K562 (cell line): ENCODE results near the gene TMEM50B. TPM values are rescaled to one million over a fixed set of nuclear protein-coding genes. Genes with fewer than 3 reads are reported as not detected.
A peak's percentile ranks its signal among the peaks of the same experiment; 100 is the strongest.
"Not testable (repeated sequence)": the region's sequence is repeated elsewhere in the genome, so short reads cannot be mapped to it uniquely, and the experiment has no call there.

Experiments used
- ATAC-seq: fragments of 200-7000 bp; cut with Tn5 transposase; 3 replicates; pipeline ENCODE4 v1.9.1; 2020; ENCODE audit warnings: moderate library complexity
- BruUV-seq: library from RNA; stranded (reverse); fragments of 400-500 nt; replicated peaks from 2 replicates; lab custom pipeline; 2021; lab: Mats Ljungman, UMichigan
- CTCF ChIA-PET: fragments of 300-600 bp; formaldehyde crosslinking; extraction: SDS; loops from one replicate; lab custom pipeline; 2021; ENCODE audit warnings: low intra/inter-chr PET ratio; lab: Yijun Ruan, JAX
- POLR2A ChIA-PET: fragments of 300-600, 350-650 bp; sonication (Branson Sonifier 250); formaldehyde crosslinking; extraction: SDS; loops from one replicate; lab custom pipeline; 2021; ENCODE audit warnings: antibody characterized with exemption, inconsistent platforms; lab: Yijun Ruan, JAX
- DNase-seq, 4 experiments: peaks; one replicate each; pipeline versions ENCODE4 v3.0.0 to v3.0.0-alpha.2; 2011 to 2018; ENCODE audit warnings: low spot score in 3 of 4, mixed read lengths in 3 of 4; ENCODE audit errors: extremely low read depth in 1 of 4
- FAIRE-seq: peaks from 2 replicates; lab custom pipeline; 2011; peaks lifted over from hg19 to GRCh38; lab: Jason Lieb, UNC
- H2AFZ ChIP-seq: 2 replicates; pipeline ENCODE4 v1.6.0; 2011; ENCODE audit warnings: low read depth, low read length, control low read depth, inconsistent platforms
- H3K27ac ChIP-seq: fragments of 200-600 bp; 3 replicates; pipeline ENCODE4 v1.8.0; 2011; ENCODE audit warnings: low read depth, mild to moderate bottlenecking, control low read depth, inconsistent platforms, low read length, moderate library complexity, mixed read lengths; ENCODE audit errors: extremely low read depth
- H3K27me3 ChIP-seq, 2 experiments: fragments of 300-600 bp in 1 of 2; 2 replicates in 1 of 2; 3 replicates in 1 of 2; pipeline versions ENCODE4 v1.6.0 to v1.8.0; 2011; ENCODE audit warnings: inconsistent platforms in 2 of 2, low read length in 2 of 2, mild to moderate bottlenecking in 1 of 2, mixed read lengths in 1 of 2, moderate library complexity in 1 of 2; ENCODE audit not compliant: control insufficient read depth in 2 of 2, insufficient read depth in 2 of 2
- H3K36me3 ChIP-seq: fragments of 300-600 bp; 3 replicates; pipeline ENCODE4 v1.8.0; 2011; ENCODE audit warnings: mild to moderate bottlenecking, low read length, inconsistent platforms; ENCODE audit not compliant: control insufficient read depth, insufficient read depth
- H3K4me1 ChIP-seq, 2 experiments: fragments of 200-600 bp in 1 of 2; replicated peaks in 1 of 2; 2 replicates in 1 of 2; 3 replicates in 1 of 2; pipeline versions ENCODE4 v1.5.1 to v1.8.0; 2011; ENCODE audit warnings: inconsistent platforms in 2 of 2, low read length in 2 of 2, mild to moderate bottlenecking in 1 of 2, mixed read lengths in 1 of 2, moderate library complexity in 1 of 2; ENCODE audit not compliant: control insufficient read depth in 2 of 2, insufficient read depth in 2 of 2
- H3K4me2 ChIP-seq: 2 replicates; pipeline ENCODE4 v1.6.1; 2011; ENCODE audit warnings: low read length, control low read depth, inconsistent platforms, mixed read lengths; ENCODE audit not compliant: insufficient read depth
- H3K4me3 ChIP-seq: fragments of 200-600 bp; sonication (generic), shearing (Covaris generic); 2 replicates; pipeline ENCODE4 v1.5.1; 2016; ENCODE audit warnings: control low read depth, inconsistent platforms
- H3K79me2 ChIP-seq: fragments of 200-600 bp; 3 replicates; pipeline ENCODE4 v1.8.0; 2011; ENCODE audit warnings: low read length, inconsistent platforms; ENCODE audit not compliant: control insufficient read depth, insufficient read depth
- H3K9ac ChIP-seq, 2 experiments: 2 replicates each; pipeline versions ENCODE4 v1.6.0 to v1.6.1; 2011; ENCODE audit warnings: low read depth in 2 of 2, low read length in 2 of 2, control low read depth in 1 of 2, inconsistent platforms in 1 of 2, mild to moderate bottlenecking in 1 of 2, mixed read lengths in 1 of 2; ENCODE audit not compliant: insufficient read depth in 1 of 2
- H3K9me1 ChIP-seq: one replicate; pipeline ENCODE4 v1.6.0; 2011; ENCODE audit warnings: inconsistent platforms, mild to moderate bottlenecking, low read length, moderate library complexity; ENCODE audit not compliant: control insufficient read depth, insufficient read depth
- H3K9me3 ChIP-seq: replicated peaks from 2 replicates; pipeline ENCODE4 v1.5.1; 2011; ENCODE audit warnings: low read depth, low read length, inconsistent platforms; ENCODE audit not compliant: control insufficient read depth, insufficient read depth
- H4K20me1 ChIP-seq: replicated peaks from 2 replicates; pipeline ENCODE4 v1.6.1; 2011; ENCODE audit warnings: low read length, inconsistent platforms, mixed read lengths; ENCODE audit not compliant: control insufficient read depth, insufficient read depth
- AFF1 ChIP-seq, 2 experiments: fragments of 450-650 bp; IDR thresholded peaks; 2 replicates each; pipeline ENCODE4 v1.6.1; 2018; ENCODE audit warnings: mild to moderate bottlenecking in 2 of 2, low read depth in 1 of 2; ENCODE audit not compliant: partially characterized antibody in 2 of 2
- CXXC5 ChIP-seq: fragments of 250-450 bp; sonication (Bioruptor Pico); IDR thresholded peaks from 2 replicates; pipeline ENCODE4 v1.8.0; 2022; ENCODE audit warnings: inconsistent platforms, mild to moderate bottlenecking, moderate library complexity
- DMBX1 ChIP-seq: fragments of 250-450 bp; sonication (Bioruptor Pico); IDR thresholded peaks from 2 replicates; pipeline ENCODE4 v1.8.0; 2022; ENCODE audit warnings: inconsistent platforms, mild to moderate bottlenecking, moderate library complexity, borderline replicate concordance
- EP300 ChIP-seq: IDR thresholded peaks from 2 replicates; pipeline ENCODE4 v1.6.1; 2012; ENCODE audit warnings: low read length, improper control_type of control experiment
- RBM25 ChIP-seq: fragments of 200-400 bp; formaldehyde crosslinking; IDR thresholded peaks from 2 replicates; pipeline ENCODE4 v1.6.1; 2018; ENCODE audit warnings: low read length, low read depth, moderate library complexity; ENCODE audit not compliant: severe bottlenecking
- STAG1 ChIP-seq: sonication (generic); formaldehyde crosslinking; IDR thresholded peaks from 2 replicates; pipeline ENCODE4 v1.5.0; 2020; ENCODE audit warnings: missing genetic modification reagents, borderline replicate concordance
- TCF3 ChIP-seq: sonication (generic); formaldehyde crosslinking; IDR thresholded peaks from 2 replicates; pipeline ENCODE4 v1.4.0; 2020; ENCODE audit warnings: mild to moderate bottlenecking, missing genetic modification reagents
- ZNF146 ChIP-seq: IDR thresholded peaks from one replicate; pipeline ENCODE4 v1.6.1; 2018; ENCODE audit warnings: missing compliant biosample characterization; ENCODE audit not compliant: unreplicated experiment
- WGBS: fragments of 100-300 bp; shearing (Covaris generic); methylation state at CpG from one replicate; pipeline ENCODE4 v1.1.6; 2016; ENCODE audit warnings: low coverage, mixed read lengths; ENCODE audit not compliant: insufficient coverage; ENCODE audit errors: missing lambda C conversion rate; 5-methylcytosine and 5-hydroxymethylcytosine counted together
- in situ Hi-C: fragments of 300-500 bp; cut with MboI; formaldehyde crosslinking; loops from 4 replicates; pipeline ENCODE4 v1.15.0; 2018; ENCODE audit warnings: inconsistent platforms, mixed read lengths
- intact Hi-C: fragments of 100-400 bp; cut with micrococcal nuclease; formaldehyde crosslinking; loops from 2 replicates; pipeline ENCODE4 v1.14.2; 2022
- polyA plus RNA-seq, 8 experiments: library from polyadenylated mRNA; depleted of rRNA in 4 of 8; stranded (reverse) in 5 of 8; unstranded in 3 of 8; fragments of >200 nt; fragmentation: Nextera tagmentation in 2 of 8; fragmentation: Illumina TruSeq in 1 of 8; extraction: Ambion mirVana in 2 of 8; extraction: Trizol in 1 of 8; gene quantifications; 2 replicates each; pipeline versions ENCODE4 v1.2.1 to v1.2.3, GENCODE V29; 2011 to 2014; ENCODE audit warnings: inconsistent platforms in 1 of 8, missing spikeins in 1 of 8
- total RNA-seq, 7 experiments: library from RNA; depleted of rRNA in 6 of 7; stranded (reverse); fragments of >200 nt in 6 of 7; fragmentation: Illumina TruSeq in 2 of 7; extraction: Trizol in 2 of 7; gene quantifications; 2 replicates each; pipeline versions ENCODE4 v1.2.1 to v1.2.3, GENCODE V29; 2011 to 2021; ENCODE audit warnings: low replicate concordance in 1 of 7

Gene TMEM50B
- total and polyA plus RNA-seq, 9 of the 15 experiments (the other 6 are each of a cell fraction or from before 2014, with no cell fraction given) = 20.5 to 64.6 (median 28.9) TPM

DNA sequence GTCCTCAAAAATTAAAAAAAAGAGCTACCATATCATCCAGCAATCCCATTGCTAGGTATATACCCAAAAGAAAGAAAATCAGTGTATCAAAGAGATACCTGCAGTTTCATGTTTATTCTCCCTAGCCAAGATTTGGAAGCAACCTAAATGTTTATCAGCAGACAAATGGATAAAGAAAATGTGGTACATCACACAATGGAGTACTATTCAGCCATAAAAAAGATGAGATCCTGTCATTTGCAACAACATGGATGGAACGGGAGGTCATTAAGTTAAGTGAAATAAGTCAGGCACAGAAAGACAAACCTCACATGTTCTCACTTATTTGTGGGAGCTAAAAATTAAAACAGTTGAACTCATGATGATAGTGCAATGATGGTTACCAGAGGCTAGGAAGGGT, 27.2 kb upstream of the TMEM50B start:
- H2AFZ ChIP-seq, H3K4me2 ChIP-seq, intact Hi-C loops, ATAC-seq, H3K27me3 ChIP-seq, H3K9ac ChIP-seq, in situ Hi-C loops, H3K27ac ChIP-seq, H3K9me3 ChIP-seq, FAIRE-seq, H3K4me3 ChIP-seq, CTCF ChIA-PET, DNase-seq, H3K79me2 ChIP-seq, H3K9me1 ChIP-seq, H4K20me1 ChIP-seq, BruUV-seq: not testable (repeated sequence)
- POLR2A ChIA-PET = interaction anchor here (0.5 to 1.2 kb wide), 3 partner anchors 11 to 24 kb away, joined by 3 to 6 read pairs (median 4); no protein-coding TSS in a partner anchor
- peak; percentile 42 for TF ChIP-seq RBM25
- TF ChIP-seq ZNF146 (CRISPR knock-in tag) = peak; percentile 95
- Histone ChIP-seq H3K4me1 (peaks cover 0 to 10% of the 10 kb centered on the region in 2 experiments; a peak in 3 of 5 replicates), H3K36me3 (peaks cover 94% of the 10 kb centered on the region)
- 100% methylated on average over 1 of the region's 1 CpG for WGBS

DNA sequence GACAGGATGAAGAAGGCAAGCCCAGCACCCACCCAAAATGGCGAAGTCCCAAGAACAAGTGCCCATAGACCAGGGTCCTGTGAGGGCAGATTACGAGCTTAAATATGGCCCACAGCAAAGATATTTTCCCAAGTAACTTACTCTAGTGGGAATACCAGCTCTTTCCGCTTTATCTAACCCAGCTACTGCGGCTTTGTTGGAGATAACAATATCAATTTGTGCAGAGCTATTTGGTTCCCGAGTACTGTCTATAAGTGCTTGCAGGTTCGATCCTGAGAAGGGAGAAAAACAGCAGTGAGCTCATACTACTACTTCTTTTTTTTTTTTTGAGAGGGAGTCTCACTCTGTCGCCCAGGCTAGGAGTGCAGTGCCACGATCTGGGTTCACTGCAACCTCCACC, 26.1 kb upstream of the TMEM50B start:
- Histone ChIP-seq H3K9me3 (no peaks in the 10 kb centered on the region), H3K4me2 (peak overlapping the region; percentile 21; the same call in 1 of the 2 replicates), H2AFZ (no peak overlapping the region), H3K4me3 (no peak overlapping the region), H3K27me3 (no peaks in the 10 kb centered on the region), H4K20me1 (no peaks in the 10 kb centered on the region), H3K36me3 (peaks cover 83% of the 10 kb centered on the region), H3K27ac (peak overlapping the region; percentile 1; the same call in 1 of the 3 replicates), H3K9me1 (no peaks in the 10 kb centered on the region), H3K79me2 (no peaks in the 10 kb centered on the region; the same call in 2 of the 3 replicates), H3K4me1 (peaks cover 0 to 5% of the 10 kb centered on the region in 2 experiments; a peak in 3 of 5 replicates), H3K9ac (no peak overlapping the region)
- intact Hi-C loops (no loop called here), in situ Hi-C loops (no loop called here)
- BruUV-seq = no TSS peak
- WGBS = 72% methylated on average over 8 of the region's 8 CpGs
- ChIA-PET POLR2A (interaction anchor here (0.9 to 1.2 kb wide), 3 partner anchors 8 to 16 kb away, joined by 3 to 6 read pairs (median 4); no protein-coding TSS in a partner anchor), CTCF (no interaction called here)
- DNase-seq = peak in 1 of 4 experiments; percentile 10
- no peak for ATAC-seq
- FAIRE-seq = no peak
- TF ChIP-seq TCF3 (CRISPR knock-in tag) (peak; percentile 56), AFF1 (IDR thresholded peaks at IDR 0.05; ENCODE audit: low read depth in 1 of 2, partially characterized antibody in 2 of 2) (no peak), CXXC5 (CRISPR knock-in tag) (0 out of 2 replicates have a peak, but pooled peaks have one; percentile 33), EP300 (peak; percentile 17; the same call in 1 of the 2 replicates), STAG1 (CRISPR knock-in tag) (no peak), DMBX1 (0 out of 2 replicates have a peak, but pooled peaks have one; percentile 20)
